NCI-H2227 (cell line): Measurements from ENCODE around the gene PI4K2A.
"Not testable (repeated sequence)": the region's sequence is repeated elsewhere in the genome, so short reads cannot be mapped to it uniquely, and the experiment has no call there.

ENCODE experiments used
- DNase-seq: peaks from one replicate; lab custom pipeline; 2025; ENCODE audit not compliant: unreplicated experiment; lab: John Stamatoyannopoulos, UW

PI4K2A gene

GRCh38 chr10:97673736-97674525 is 33.5 kb downstream of the PI4K2A start:
- no peak for DNase-seq

- DNase-seq = no peak
Observed at GRCh38 chr10:97675222-97675621, 34.8 kb downstream of the PI4K2A start.

GRCh38 chr10:97676770-97677581 is 36.5 kb downstream of the PI4K2A start:
- peak; percentile 53 for DNase-seq

GRCh38 chr10:97679594-97679993 is 39.1 kb downstream of the PI4K2A start:
- DNase-seq = no peak

- no peak for DNase-seq
Observed at GRCh38 chr10:97682042-97682441, 41.6 kb downstream of the PI4K2A start.

GRCh38 chr10:97683556-97684367 is 43.3 kb downstream of the PI4K2A start:
- no peak for DNase-seq

- DNase-seq = not testable (repeated sequence)
Observed at GRCh38 chr10:97684368-97684713, 43.9 kb downstream of the PI4K2A start.

- DNase-seq = no peak
Observed at GRCh38 chr10:97684866-97685394, 44.5 kb downstream of the PI4K2A start.

- DNase-seq = no peak
Observed at GRCh38 chr10:97685395-97685958, 45.0 kb downstream of the PI4K2A start.

GRCh38 chr10:97686301-97686961 is 46.0 kb downstream of the PI4K2A start:
- DNase-seq = no peak

- peak; percentile 97 for DNase-seq
Observed at GRCh38 chr10:97686962-97687784, 46.7 kb downstream of the PI4K2A start, which contains the start of gene AVPI1. AVPI1 (minus strand) TSS chr10:97687241; CDS start chr10:97679905, 7,336 bp downstream.

GRCh38 chr10:97687785-97688781 is 47.6 kb downstream of the PI4K2A start:
- no peak for DNase-seq

- DNase-seq = no peak
Observed at GRCh38 chr10:97689559-97690020, 49.1 kb downstream of the PI4K2A start.

GRCh38 chr10:97690133-97690532 is 49.7 kb downstream of the PI4K2A start:
- DNase-seq = no peak

GRCh38 chr10:97698072-97698655 is 57.7 kb downstream of the PI4K2A start:
- not testable (repeated sequence) for DNase-seq

- peak; percentile 74 for DNase-seq
Observed at GRCh38 chr10:97701438-97702069, 61.1 kb downstream of the PI4K2A start.

GRCh38 chr10:97703398-97704067 is 63.1 kb downstream of the PI4K2A start:
- DNase-seq = no peak
